ENCODE measurements around the gene KDM8.
"Not testable (repeated sequence)": the region's sequence is repeated elsewhere in the genome, so short reads cannot be mapped to it uniquely, and the experiment has no call there.

DNA sequence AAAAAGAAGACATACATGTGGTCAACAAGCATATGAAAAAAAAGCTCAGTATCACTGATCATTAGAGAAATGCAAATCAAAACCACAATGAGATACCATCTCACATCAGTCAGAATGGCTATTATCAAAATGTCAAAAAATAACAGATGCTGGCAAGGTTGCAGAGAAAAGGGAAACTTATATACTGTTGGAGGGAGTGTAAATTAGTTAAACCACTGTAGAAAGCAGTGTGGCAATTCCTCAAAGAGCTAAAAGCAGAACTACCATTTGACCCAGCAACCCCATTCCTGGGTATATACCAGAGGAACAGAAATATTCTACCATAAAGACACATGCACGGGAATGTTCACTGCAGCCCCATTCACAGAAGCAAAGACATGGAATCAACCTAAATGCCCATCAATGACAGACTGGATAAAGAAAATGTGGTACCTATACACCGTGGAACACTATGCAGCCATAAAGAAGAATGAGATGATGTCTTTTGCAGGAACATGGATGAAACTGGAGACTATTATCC is 59.6 kb downstream of the KDM8 start:
- TF ChIP-seq, protein P1, sequence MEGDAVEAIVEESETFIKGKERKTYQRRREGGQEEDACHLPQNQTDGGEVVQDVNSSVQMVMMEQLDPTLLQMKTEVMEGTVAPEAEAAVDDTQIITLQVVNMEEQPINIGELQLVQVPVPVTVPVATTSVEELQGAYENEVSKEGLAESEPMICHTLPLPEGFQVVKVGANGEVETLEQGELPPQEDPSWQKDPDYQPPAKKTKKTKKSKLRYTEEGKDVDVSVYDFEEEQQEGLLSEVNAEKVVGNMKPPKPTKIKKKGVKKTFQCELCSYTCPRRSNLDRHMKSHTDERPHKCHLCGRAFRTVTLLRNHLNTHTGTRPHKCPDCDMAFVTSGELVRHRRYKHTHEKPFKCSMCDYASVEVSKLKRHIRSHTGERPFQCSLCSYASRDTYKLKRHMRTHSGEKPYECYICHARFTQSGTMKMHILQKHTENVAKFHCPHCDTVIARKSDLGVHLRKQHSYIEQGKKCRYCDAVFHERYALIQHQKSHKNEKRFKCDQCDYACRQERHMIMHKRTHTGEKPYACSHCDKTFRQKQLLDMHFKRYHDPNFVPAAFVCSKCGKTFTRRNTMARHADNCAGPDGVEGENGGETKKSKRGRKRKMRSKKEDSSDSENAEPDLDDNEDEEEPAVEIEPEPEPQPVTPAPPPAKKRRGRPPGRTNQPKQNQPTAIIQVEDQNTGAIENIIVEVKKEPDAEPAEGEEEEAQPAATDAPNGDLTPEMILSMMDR (IDR thresholded peaks at IDR 0.05), result not testable (repeated sequence)
- TF ChIP-seq ZFX (IDR thresholded peaks at IDR 0.05; ENCODE audit: borderline replicate concordance), result not testable (repeated sequence)

Measured in 22Rv1 (cell line).